ENCODE results near the gene HOXB13. TPM values are rescaled to one million over a fixed set of nuclear protein-coding genes. Genes with fewer than 3 reads are reported as not detected.

HOXB13 gene
- total RNA-seq, 1 donor from 2014 or later = not detected

- no peaks in the 10 kb centered on the region for H3F3A ChIP-seq (ENCODE audit: low read depth)
- no peak for TF ChIP-seq CTCF (IDR thresholded peaks at IDR 0.05)
These were observed 26.6 kb downstream of the HOXB13 start for GRCh38 chr17:48701864-48702532.

DNA sequence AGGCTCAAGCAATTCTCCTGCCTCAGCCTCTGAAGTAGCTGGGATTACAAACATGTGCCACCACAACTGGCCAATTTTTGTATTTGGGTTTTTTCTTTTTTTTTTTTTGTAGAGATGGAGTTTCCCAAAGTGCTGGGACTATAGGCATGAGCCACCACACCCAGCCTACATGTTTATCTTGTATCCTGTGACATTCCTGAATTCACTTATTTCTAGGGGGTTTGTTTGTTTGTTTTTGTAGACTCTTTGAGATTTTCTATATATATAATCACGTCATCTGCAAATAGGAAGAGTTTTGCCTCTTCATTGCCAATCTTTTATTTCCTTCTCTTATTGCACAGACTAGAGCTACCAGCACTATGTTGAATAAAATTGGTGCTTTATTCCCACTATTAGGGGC, 35.4 kb downstream of the HOXB13 start:
- H4K20me1 ChIP-seq (ENCODE audit: low read depth) = no peaks in the 10 kb centered on the region
- H3K9ac ChIP-seq = no peak overlapping the region
- H3K4me2 ChIP-seq = no peak overlapping the region
- H3K4me1 ChIP-seq = no peaks in the 10 kb centered on the region
- no peak for DNase-seq (ENCODE audit: low spot score)
- peaks cover 3% of the 10 kb centered on the region for H3K9me3 Mint-ChIP-seq
- H3K4me1 Mint-ChIP-seq = no peaks in the 10 kb centered on the region
- no peak overlapping the region for H3K4me3 ChIP-seq
- H3K27me3 ChIP-seq = peaks cover 83% of the 10 kb centered on the region
- TF ChIP-seq EZH2phosphoT487 (IDR thresholded peaks at IDR 0.05) = no peak
- TF ChIP-seq EZH2 (IDR thresholded peaks at IDR 0.05) = no peak
- TF ChIP-seq CTCF (IDR thresholded peaks at IDR 0.05) = no peak
- H3K27ac Mint-ChIP-seq = no peak overlapping the region
- peaks cover 3% of the 10 kb centered on the region for H3K27me3 Mint-ChIP-seq (ENCODE audit: insufficient read depth, low read depth)
- H3K9me3 ChIP-seq (ENCODE audit: low read depth) = peaks cover 4% of the 10 kb centered on the region
- H3F3A ChIP-seq (ENCODE audit: low read depth) = no peaks in the 10 kb centered on the region
- no peaks in the 10 kb centered on the region for H3K79me2 ChIP-seq (ENCODE audit: low read depth)
- H3K36me3 ChIP-seq = no peaks in the 10 kb centered on the region
- H3K27ac ChIP-seq = no peak overlapping the region
- H2AFZ ChIP-seq (replicated peaks) = no peak overlapping the region
- no peak overlapping the region for H3K4me3 Mint-ChIP-seq
- no peaks in the 10 kb centered on the region for H3K36me3 Mint-ChIP-seq

More at GRCh38 chr17:48701864-48702532, 26.6 kb downstream of the HOXB13 start:
- no peak overlapping the region for H3K4me3 ChIP-seq
- no peak for DNase-seq (ENCODE audit: low spot score)
- H3K4me2 ChIP-seq = no peak overlapping the region
- no peak overlapping the region for H2AFZ ChIP-seq (replicated peaks)
- no peaks in the 10 kb centered on the region for H3K9me3 Mint-ChIP-seq
- H3K27ac Mint-ChIP-seq = no peak overlapping the region
- no peaks in the 10 kb centered on the region for H3K4me1 Mint-ChIP-seq
- no peaks in the 10 kb centered on the region for H3K36me3 ChIP-seq
- H4K20me1 ChIP-seq (ENCODE audit: low read depth) = no peaks in the 10 kb centered on the region
- H3K36me3 Mint-ChIP-seq = no peaks in the 10 kb centered on the region
- peaks cover 99% of the 10 kb centered on the region for H3K27me3 ChIP-seq
- H3K27me3 Mint-ChIP-seq (ENCODE audit: insufficient read depth, low read depth) = peaks cover 22% of the 10 kb centered on the region
- H3K79me2 ChIP-seq (ENCODE audit: low read depth) = no peaks in the 10 kb centered on the region
- no peak overlapping the region for H3K9ac ChIP-seq
- no peak overlapping the region for H3K27ac ChIP-seq
- H3K4me3 Mint-ChIP-seq = no peak overlapping the region
- no peaks in the 10 kb centered on the region for H3K4me1 ChIP-seq
- H3K9me3 ChIP-seq (ENCODE audit: low read depth) = no peaks in the 10 kb centered on the region

DNA sequence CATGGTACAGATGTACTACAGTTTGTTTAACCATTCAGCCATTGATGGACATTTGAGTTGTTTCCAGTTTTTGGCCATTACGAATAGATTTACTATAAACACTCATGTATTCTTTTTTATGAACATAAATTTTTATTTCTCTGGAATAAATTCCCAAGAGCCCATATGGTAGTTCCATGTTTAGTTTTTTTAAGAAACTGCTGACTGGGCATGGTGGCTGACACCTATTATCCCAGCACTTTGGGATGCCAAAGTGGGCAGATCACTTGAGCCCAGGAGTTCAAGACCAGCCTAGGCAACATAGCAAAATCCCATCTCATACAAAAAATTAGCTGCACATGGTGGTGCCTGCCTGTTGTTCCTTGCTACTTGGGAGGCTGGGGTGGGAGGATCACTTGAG, 36.5 kb downstream of the HOXB13 start:
- H3K4me2 ChIP-seq = no peak overlapping the region
- peaks cover 82% of the 10 kb centered on the region for H3K27me3 ChIP-seq
- H3K4me1 ChIP-seq = no peaks in the 10 kb centered on the region
- no peak overlapping the region for H3K27ac ChIP-seq
- peaks cover 4% of the 10 kb centered on the region for H3K9me3 ChIP-seq (ENCODE audit: low read depth)
- no peaks in the 10 kb centered on the region for H3F3A ChIP-seq (ENCODE audit: low read depth)
- no peak overlapping the region for H2AFZ ChIP-seq (replicated peaks)
- no peaks in the 10 kb centered on the region for H4K20me1 ChIP-seq (ENCODE audit: low read depth)
- H3K36me3 Mint-ChIP-seq = no peaks in the 10 kb centered on the region
- no peak overlapping the region for H3K4me3 ChIP-seq
- H3K79me2 ChIP-seq (ENCODE audit: low read depth) = no peaks in the 10 kb centered on the region
- no peak for DNase-seq (ENCODE audit: low spot score)
- H3K27ac Mint-ChIP-seq = no peak overlapping the region
- peaks cover 3% of the 10 kb centered on the region for H3K27me3 Mint-ChIP-seq (ENCODE audit: insufficient read depth, low read depth)
- H3K9ac ChIP-seq = no peak overlapping the region
- H3K4me3 Mint-ChIP-seq = no peak overlapping the region
- H3K4me1 Mint-ChIP-seq = no peaks in the 10 kb centered on the region
- TF ChIP-seq CTCF (IDR thresholded peaks at IDR 0.05) (no peak), EZH2phosphoT487 (IDR thresholded peaks at IDR 0.05) (no peak), EZH2 (IDR thresholded peaks at IDR 0.05) (no peak)
- peaks cover 3% of the 10 kb centered on the region for H3K9me3 Mint-ChIP-seq
- no peaks in the 10 kb centered on the region for H3K36me3 ChIP-seq
